Dedifferentiated amniotic fluid mesenchymal stem cell (primary cell): ENCODE data around the gene ARL4A.

Source experiments
- DNase-seq: peaks from one replicate; pipeline ENCODE4 v3.0.0-alpha.2; 2016; ENCODE audit errors: extremely low spot score

Gene ARL4A

DNA sequence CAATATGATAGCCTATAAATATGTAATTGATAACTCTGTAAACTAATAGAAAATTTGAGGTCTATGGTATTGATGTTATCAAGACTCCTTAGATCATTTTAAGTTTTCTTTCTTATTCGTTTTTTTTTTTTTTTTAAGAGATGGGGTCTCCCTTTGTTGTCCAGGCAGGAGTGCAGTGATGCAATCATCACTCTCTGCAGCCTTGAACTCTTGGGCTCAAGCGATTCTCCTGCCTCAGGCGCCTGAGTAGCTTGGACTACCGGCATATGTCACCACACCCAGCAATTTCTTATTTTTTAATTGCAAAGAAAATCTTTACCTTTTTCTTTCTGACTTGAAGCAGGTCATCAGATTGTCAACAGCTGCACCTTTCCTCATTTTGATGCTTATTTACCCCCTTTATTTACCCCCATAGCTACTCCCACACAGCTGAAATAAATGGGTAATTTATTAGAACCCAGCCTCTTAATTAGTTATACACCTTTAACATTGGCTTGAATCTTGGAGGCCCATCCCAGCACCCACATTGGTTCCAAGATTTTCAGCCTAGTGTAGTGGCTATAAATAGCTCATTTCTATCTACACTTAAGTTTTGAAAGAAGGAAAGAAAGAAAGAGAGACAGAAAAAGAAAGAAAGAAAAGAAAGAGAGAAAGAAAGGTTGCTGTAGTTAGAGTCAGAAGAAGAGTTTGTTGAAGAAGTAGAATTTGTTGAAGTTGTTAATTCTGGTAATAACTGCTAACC is 38.3 kb downstream of the ARL4A start:
- no peak for DNase-seq

DNA sequence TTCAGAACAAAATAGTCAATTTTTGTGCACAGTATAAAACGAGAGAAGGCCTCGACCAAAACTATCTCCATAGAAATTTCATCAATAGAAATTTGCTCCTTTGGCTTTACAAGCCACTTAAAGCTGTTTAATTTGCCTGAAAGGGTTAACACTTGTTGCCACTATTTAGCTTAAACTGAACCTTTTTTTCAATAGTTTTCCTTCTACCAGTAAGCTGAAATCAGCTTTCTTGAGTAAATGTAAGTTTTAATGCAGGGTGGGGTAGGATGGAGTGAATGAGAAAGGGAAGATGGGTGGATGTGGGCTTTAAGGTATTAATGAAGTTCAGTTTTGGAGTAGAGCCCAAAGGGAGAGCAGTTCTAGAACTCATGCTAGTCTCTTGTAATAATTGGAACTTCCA is 39.5 kb downstream of the ARL4A start:
- DNase-seq: no peak

DNA sequence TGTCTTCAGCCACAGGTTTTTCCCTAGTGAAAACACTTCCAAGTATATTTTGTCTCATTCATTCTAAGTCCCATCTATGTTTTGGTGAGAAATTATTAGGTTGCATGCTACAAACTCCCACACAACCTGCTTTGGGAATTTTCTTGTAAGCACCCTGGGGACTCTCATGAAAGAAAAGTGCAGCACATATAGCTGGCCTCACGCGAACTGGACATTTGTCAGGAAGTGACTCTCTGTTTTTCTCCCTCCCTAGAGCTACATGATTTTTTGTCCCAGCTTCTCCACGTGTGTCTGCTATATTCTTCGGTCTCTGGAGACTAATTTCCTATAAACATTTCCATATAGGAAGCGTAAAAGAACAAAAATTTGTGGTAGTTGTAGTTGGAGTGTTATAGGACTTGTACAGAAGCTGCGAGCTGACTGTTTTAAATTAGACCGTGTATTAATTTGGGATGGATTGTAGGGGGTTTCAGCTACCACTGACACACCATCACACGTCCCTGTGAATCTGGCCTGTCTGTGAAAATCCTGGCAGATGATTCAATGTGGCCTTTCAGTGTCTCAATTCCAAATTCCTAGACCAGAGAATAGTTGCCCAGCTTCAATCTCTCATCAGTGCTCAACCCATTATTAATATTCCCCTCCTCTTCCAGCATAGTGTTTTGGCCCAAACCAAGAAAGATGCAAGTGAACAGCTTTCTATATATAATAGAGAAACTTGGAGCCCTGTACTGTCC is 40.2 kb downstream of the ARL4A start:
- no peak for DNase-seq

DNA sequence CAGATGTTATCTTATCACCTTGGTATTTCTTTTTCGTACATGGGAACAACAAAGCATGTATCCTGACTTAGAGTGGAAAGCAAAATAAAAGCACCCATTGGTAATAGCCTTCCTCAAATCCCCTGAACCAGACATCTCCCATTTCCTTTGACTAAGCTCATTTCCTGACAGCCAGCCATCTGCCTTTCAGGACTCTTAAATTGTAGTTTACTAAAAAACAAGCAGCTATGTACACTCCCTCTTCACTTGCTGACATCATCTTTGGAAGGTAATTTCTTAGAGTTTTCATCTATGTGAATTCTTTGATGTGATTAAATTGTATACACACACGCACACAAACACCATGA is 40.7 kb downstream of the ARL4A start:
- no peak for DNase-seq

DNA sequence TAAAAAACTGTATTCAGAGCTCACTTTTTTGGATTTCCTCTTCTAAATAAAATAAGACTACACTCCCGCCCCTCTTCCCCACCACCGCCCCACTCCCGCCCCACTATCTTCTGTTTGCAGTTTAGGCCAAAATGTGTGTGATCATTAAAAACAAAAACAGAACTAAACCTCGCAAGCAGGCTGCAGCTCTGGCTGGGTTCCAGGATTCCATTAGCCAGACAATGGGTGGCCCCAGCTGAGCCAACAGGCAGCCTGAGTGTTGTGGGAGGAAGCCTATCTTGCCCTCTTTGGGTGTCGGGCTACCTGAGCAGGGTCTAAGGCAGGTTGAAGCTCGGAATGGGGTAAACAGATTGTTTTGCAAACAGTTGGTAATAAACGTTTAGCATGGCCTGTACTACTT is 41.7 kb downstream of the ARL4A start:
- no peak for DNase-seq

DNA sequence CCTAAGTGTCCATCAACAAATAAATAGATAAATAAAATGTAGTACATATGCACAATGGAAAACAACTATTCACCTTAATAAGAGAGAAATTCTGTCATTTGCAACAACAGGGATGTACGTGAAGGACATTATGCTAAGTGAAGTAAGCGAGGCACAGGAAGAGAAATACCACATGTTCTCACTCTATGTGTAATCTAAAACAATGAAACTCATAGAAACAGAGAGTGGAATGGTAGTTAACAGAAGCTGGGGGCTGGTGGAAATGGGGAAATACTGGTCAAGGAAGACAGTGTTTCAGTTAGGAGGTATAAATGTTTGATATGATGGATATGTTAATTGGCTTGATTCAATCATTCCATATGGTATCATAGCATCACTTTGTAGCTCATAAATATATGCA is 43.1 kb downstream of the ARL4A start:
- no peak for DNase-seq

DNA sequence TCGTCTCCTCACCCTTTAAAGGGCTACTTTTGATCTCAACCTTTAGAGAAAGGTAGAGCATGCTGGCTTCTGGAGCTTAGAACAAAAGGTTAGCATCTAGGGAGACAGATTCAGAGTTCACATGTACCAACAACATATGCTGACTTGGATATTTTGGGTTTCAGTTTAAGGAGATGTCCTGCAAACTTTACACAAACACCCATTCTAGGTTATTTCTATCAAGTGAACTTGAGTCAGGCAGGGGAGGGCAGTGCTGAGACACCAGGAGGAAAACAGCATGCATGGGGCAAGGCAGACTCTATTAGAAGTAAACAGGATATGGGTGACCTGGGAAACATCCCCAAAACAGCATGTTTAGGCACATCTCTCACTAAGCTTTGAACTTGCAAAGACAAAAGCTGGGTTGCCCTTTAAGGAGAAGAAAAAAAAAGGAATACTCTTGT is 43.8 kb downstream of the ARL4A start:
- DNase-seq: no peak

DNA sequence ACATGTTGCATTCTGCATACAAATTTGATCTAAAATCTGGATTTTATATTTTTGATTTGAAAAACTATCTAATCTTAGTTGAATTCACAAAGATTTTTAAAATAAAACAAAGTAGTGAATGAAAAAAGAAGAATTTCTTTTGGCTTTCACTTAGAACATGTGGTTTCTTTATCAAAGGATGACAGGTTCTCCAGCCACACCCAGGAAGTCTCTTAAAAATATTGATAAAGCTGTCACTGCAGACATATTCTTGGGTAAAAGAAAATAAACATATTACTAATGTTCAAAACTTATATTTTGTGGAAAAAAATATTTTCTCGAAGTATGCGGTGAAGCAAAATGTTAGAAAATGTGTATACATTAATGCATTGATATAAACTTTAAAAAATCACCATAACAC is 44.3 kb downstream of the ARL4A start:
- DNase-seq: no peak

DNA sequence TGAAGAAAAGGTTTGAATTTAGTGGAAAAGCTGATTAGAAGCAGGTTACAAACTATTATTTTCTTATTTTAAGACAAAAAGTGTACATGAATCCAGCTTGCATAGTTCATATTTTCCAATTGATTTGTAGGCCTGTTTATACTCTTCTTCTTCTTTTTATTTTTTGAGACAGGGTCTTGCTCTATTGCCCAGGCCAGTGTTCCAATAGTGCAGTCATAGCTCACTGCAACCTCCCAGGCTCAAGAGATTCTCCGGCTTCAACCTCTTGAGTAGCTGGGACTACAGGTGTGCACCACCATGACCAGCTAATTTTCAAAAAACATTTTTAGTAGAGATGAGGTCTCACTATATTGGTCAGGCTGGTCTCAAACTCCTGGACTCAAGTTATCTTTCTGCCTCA is 45.0 kb downstream of the ARL4A start:
- DNase-seq: no peak

DNA sequence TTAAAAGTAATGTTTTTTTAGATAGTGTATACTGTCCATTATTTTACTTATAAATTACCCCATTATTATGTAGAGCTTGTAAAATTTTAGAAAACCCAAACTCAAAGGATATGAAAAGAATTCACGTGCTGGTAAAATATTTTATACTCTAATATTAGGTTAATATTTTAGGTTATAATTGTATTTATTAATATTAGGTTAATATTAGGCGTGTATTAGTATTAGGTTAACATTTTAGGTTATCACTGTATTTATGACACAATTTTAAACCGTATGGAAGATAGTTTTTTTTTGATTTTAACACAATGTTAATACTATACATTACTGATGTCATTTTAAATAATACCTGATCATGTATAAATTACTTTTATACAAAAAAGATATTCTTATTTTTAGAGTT is 48.5 kb downstream of the ARL4A start:
- DNase-seq: no peak

DNA sequence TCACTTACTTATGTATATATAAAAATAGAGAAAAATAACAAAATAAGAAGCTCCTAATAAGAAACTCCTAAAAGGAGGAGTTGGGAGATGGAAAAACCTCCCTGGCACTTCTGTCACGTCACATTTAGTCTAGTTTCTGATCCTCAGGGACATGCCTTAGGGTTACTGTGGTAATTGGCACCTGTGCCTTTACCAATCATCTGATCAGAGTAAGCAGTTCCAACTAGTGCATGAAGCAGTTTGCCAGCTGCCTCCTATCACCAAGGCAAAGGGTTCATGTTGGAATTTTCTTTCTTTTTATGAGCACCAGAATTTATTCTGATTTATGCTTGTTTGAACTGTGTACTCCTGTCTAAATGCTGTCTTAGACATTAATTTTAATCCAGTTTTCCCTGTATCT is 49.9 kb downstream of the ARL4A start:
- DNase-seq: no peak

DNA sequence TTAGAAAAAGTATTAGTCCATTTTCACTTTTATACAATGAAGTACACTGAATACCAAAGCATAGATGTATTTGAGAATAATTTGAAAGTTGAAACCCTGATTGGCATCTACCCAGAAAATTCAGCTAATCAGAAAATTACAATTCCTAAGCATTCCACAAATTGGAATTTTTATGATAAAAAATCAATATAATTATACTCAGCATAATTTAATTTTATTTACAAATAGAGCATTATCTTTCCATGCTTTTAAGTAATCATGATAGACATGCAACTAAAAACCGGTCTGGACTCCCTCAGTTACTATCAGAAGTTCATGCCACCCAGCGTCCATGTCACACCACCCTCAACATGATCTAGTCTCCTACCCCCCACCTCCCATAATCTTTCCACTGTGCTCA is 50.4 kb downstream of the ARL4A start:
- DNase-seq: no peak

DNA sequence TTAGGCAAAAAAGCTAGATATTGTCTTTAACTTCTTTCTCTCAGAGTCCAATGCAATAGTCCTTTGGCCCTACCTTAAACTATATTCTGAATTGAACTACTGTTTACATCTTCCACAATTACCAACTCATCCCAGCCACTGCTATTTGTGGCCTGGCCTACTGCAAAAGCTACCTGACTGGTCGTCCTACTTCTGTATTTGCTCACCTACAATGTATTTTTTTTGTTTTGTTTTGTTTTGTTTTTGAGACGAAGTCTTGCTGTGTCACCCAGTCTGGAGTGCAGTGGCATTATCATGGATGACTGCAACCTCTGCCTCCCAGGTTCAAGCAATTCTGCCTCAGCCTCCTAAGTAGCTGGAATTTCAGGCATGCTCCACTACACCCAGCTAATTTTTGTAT is 51.2 kb downstream of the ARL4A start:
- DNase-seq: no peak
